ENCODE results near the gene SPIRE1. TPM values are rescaled to one million over a fixed set of nuclear protein-coding genes. Genes with fewer than 3 reads are reported as not detected.
A peak's percentile ranks its signal among the peaks of the same experiment; 100 is the strongest.

Gene SPIRE1
- total RNA-seq, 2 experiments from 2014 or later: 0.99 to 1.4 TPM

DNA sequence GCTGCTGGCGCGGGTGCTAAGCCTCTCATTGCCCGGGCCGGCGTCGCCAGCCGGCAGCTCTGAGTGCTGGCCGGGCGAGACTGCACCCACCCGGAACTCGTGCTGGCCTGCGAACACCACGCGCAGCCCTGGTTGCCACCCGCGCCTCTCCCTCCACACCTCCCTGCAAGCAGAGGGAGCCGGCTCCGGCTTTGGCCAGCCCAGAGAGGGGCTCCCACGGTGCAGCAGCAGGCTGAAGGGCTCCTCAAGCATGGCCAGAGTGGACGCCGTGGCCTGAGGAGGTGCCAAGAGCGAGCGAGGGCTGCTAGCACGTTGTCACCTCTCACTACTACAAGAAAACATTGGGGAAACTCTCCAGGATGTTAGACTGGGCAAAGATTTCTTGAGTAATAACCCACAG lies 98.6 kb downstream of the SPIRE1 start:
- no peak overlapping the region for H3K27ac ChIP-seq (ENCODE audit: low read depth in 1 of 2, low read length in 2 of 2)
- H3K27ac Mint-ChIP-seq: no peak overlapping the region
- CTCF ChIA-PET: no interaction called here
- DNase-seq: no peak
- no peaks in the 10 kb centered on the region for H3K36me3 Mint-ChIP-seq (ENCODE audit: low read depth)
- no peaks in the 10 kb centered on the region for H3K27me3 ChIP-seq (ENCODE audit: control insufficient read depth in 1 of 2, insufficient read depth in 2 of 2, low read length in 2 of 2)
- peaks cover 8% of the 10 kb centered on the region for H3K27me3 Mint-ChIP-seq
- H3K4me3 ChIP-seq (ENCODE audit: low read length): no peak overlapping the region
- POLR2A ChIA-PET: no interaction called here
- H3K4me1 Mint-ChIP-seq (ENCODE audit: low read depth): no peaks in the 10 kb centered on the region
- no peak for ATAC-seq (ENCODE audit: poor library complexity)
- no peaks in the 10 kb centered on the region for H3K4me1 ChIP-seq (ENCODE audit: insufficient read depth, low read length)
- no peaks in the 10 kb centered on the region for H3K36me3 ChIP-seq (ENCODE audit: insufficient read depth, low read length)
- peaks cover 0 to 17% of the 10 kb centered on the region in 2 experiments for H3K9me3 ChIP-seq (ENCODE audit: control insufficient read depth in 1 of 2, insufficient read depth in 1 of 2, low read length in 2 of 2)
- TF ChIP-seq, protein P1, sequence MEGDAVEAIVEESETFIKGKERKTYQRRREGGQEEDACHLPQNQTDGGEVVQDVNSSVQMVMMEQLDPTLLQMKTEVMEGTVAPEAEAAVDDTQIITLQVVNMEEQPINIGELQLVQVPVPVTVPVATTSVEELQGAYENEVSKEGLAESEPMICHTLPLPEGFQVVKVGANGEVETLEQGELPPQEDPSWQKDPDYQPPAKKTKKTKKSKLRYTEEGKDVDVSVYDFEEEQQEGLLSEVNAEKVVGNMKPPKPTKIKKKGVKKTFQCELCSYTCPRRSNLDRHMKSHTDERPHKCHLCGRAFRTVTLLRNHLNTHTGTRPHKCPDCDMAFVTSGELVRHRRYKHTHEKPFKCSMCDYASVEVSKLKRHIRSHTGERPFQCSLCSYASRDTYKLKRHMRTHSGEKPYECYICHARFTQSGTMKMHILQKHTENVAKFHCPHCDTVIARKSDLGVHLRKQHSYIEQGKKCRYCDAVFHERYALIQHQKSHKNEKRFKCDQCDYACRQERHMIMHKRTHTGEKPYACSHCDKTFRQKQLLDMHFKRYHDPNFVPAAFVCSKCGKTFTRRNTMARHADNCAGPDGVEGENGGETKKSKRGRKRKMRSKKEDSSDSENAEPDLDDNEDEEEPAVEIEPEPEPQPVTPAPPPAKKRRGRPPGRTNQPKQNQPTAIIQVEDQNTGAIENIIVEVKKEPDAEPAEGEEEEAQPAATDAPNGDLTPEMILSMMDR (IDR thresholded peaks at IDR 0.05): no peak
- peaks cover 7% of the 10 kb centered on the region for H3K9me3 Mint-ChIP-seq
- intact Hi-C loops (cut with DNase I, micrococcal nuclease): no loop called here
- H3K4me3 Mint-ChIP-seq: no peak overlapping the region

DNA sequence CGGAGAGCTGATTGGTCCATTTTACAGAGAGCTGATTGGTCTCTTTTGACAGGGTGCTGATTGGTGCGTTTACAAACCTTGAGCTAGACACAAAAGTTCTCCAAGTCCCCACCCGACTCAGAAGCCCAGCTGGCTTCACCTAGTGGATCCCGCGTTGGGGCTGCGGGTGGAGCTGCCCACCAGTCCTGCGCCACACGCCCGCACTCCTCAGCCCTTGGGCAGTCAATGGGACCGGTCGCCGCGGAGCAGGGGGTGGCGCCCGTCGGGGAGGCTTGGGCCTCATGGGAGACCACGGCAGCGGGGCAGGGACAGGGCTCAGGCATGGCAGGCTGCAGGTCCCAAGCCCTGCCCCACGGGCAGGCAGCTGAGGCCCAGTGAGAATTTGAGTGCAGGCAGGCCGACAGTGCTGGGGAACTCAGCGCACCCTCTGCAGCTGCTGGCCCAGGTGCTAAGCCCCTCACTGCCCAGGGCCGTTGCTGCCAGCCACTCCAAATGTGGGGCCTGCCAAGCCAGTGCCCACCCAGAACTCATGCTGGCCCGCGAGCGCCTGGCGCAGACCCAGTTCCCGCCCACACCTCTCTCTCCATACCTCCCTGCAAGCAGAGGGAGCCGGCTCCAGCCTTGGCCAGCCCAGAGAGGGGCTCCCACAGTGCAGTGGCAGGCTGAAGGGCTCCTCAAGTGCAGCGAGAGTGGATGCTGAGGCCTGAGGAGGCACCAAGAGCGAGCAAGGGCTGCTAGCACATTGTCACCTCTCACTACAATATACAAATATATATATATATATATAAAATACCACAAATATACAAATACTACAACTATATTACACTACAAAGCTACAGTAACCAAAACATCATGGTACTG lies 100.7 kb downstream of the SPIRE1 start:
- no peak overlapping the region for H3K4me3 ChIP-seq (ENCODE audit: low read length)
- intact Hi-C loops (cut with DNase I, micrococcal nuclease): no loop called here
- ATAC-seq (ENCODE audit: poor library complexity) (no peak), DNase-seq (peak in 1 of 14 experiments; percentile 8)
- no peaks in the 10 kb centered on the region for H3K36me3 Mint-ChIP-seq (ENCODE audit: low read depth)
- H3K4me1 Mint-ChIP-seq (ENCODE audit: low read depth): no peaks in the 10 kb centered on the region
- TF ChIP-seq, protein P1 (IDR thresholded peaks at IDR 0.05): no peak
- no peak overlapping the region for H3K27ac Mint-ChIP-seq
- H3K27ac ChIP-seq (ENCODE audit: low read depth in 1 of 2, low read length in 2 of 2): no peak overlapping the region
- CTCF ChIA-PET: no interaction called here
- no peak overlapping the region for H3K4me3 Mint-ChIP-seq
- H3K9me3 ChIP-seq (ENCODE audit: control insufficient read depth in 1 of 2, insufficient read depth in 1 of 2, low read length in 2 of 2): peaks cover 0 to 22% of the 10 kb centered on the region in 2 experiments
- peaks cover 9% of the 10 kb centered on the region for H3K9me3 Mint-ChIP-seq
- H3K27me3 ChIP-seq (ENCODE audit: control insufficient read depth in 1 of 2, insufficient read depth in 2 of 2, low read length in 2 of 2): no peaks in the 10 kb centered on the region
- H3K36me3 ChIP-seq (ENCODE audit: insufficient read depth, low read length): no peaks in the 10 kb centered on the region
- H3K4me1 ChIP-seq (ENCODE audit: insufficient read depth, low read length): no peaks in the 10 kb centered on the region
- peaks cover 3% of the 10 kb centered on the region for H3K27me3 Mint-ChIP-seq
- POLR2A ChIA-PET: no interaction called here

DNA sequence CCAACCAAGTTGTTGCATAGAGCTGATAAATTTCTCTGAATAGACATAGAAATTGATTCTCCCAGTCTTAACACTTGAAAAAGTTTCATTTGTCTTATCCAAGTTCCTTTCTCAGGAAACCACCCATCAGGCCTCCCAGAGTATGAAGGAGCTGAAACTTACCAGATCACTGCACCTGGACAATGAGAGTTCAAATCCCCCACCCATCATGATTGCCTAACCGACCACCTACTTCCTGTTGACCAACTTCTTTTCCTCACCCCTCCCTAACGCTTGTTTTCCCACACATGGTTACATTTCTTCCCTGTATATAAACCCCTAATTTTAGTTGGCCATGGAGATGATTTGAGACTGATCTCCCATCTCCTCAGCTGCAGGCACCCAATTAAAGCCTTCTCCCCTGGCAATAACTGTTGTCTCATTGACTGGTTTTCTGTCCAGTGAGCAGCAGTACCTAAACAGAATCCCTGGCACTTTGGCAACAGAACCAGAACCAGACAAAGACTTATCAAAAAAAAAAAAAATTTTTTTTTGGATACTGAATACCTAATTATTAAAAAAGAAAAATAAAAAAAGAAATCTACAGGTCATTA lies 103.0 kb downstream of the SPIRE1 start:
- DNase-seq (no peak), ATAC-seq (ENCODE audit: poor library complexity) (no peak)
- no peaks in the 10 kb centered on the region for H3K36me3 Mint-ChIP-seq (ENCODE audit: low read depth)
- TF ChIP-seq, protein P1 (IDR thresholded peaks at IDR 0.05): no peak
- peaks cover 4% of the 10 kb centered on the region for H3K27me3 Mint-ChIP-seq
- H3K9me3 Mint-ChIP-seq: peaks cover 9% of the 10 kb centered on the region
- no peak overlapping the region for H3K4me3 Mint-ChIP-seq
- no peaks in the 10 kb centered on the region for H3K27me3 ChIP-seq (ENCODE audit: control insufficient read depth in 1 of 2, insufficient read depth in 2 of 2, low read length in 2 of 2)
- ChIA-PET POLR2A (no interaction called here), CTCF (no interaction called here)
- intact Hi-C loops (cut with DNase I, micrococcal nuclease): no loop called here
- H3K27ac Mint-ChIP-seq: no peak overlapping the region
- no peaks in the 10 kb centered on the region for H3K4me1 Mint-ChIP-seq (ENCODE audit: low read depth)
- peaks cover 0 to 22% of the 10 kb centered on the region in 2 experiments for H3K9me3 ChIP-seq (ENCODE audit: control insufficient read depth in 1 of 2, insufficient read depth in 1 of 2, low read length in 2 of 2)
- no peak overlapping the region for H3K4me3 ChIP-seq (ENCODE audit: low read length)
- H3K4me1 ChIP-seq (ENCODE audit: insufficient read depth, low read length): no peaks in the 10 kb centered on the region
- H3K36me3 ChIP-seq (ENCODE audit: insufficient read depth, low read length): no peaks in the 10 kb centered on the region
- H3K27ac ChIP-seq (ENCODE audit: low read depth in 1 of 2, low read length in 2 of 2): no peak overlapping the region

Measured in CD4-positive, alpha-beta T cell (primary cell).